ENCODE measurements around the gene GRPR. TPM values are rescaled to one million over a fixed set of nuclear protein-coding genes. Genes with fewer than 3 reads are reported as not detected.
"Not testable (repeated sequence)": the region's sequence is repeated elsewhere in the genome, so short reads cannot be mapped to it uniquely, and the experiment has no call there.

GRPR gene
- total and polyA plus RNA-seq, 9 donors, result 0.48 to 0.81 (median 0.68) TPM

DNA sequence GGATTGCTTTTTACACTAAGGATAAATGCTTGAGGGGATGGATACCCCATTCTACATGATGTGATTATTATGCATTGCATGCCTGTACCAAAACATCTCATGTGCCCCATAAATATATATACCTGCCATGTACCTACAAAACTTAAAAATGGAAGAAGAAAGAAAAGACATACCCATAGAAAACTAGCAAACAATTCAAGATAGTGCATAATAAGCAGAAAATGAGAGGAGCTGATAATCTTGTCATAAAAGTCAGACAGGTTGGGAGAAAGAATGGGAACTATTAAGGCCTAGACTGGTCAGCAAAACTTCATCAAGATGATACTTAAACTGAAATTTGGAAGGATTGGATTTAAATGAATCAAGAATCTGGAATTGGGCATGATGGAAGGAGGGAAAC, 22.3 kb downstream of the GRPR start:
- H3K4me1 ChIP-seq (ENCODE audit: control insufficient read depth, insufficient read depth, low read length), result no peaks in the 10 kb centered on the region
- no peaks in the 10 kb centered on the region for H3K9me3 ChIP-seq (replicated peaks; ENCODE audit: control insufficient read depth, low read depth, low read length)
- H3K27me3 ChIP-seq (ENCODE audit: control insufficient read depth, insufficient read depth, low read length), result peaks cover 16% of the 10 kb centered on the region
- H3K4me3 ChIP-seq (ENCODE audit: low read length), result no peak overlapping the region
- H3K27ac ChIP-seq (ENCODE audit: low read length), result no peak overlapping the region
- no peaks in the 10 kb centered on the region for H3K36me3 ChIP-seq (ENCODE audit: control insufficient read depth, insufficient read depth, low read length)
- DNase-seq, result no peak

- H3K4me3 ChIP-seq (ENCODE audit: low read length), result no peak overlapping the region
- H3K9me3 ChIP-seq (replicated peaks; ENCODE audit: control insufficient read depth, low read depth, low read length), result no peaks in the 10 kb centered on the region
- no peak for DNase-seq
- H3K4me1 ChIP-seq (ENCODE audit: control insufficient read depth, insufficient read depth, low read length), result no peaks in the 10 kb centered on the region
- H3K36me3 ChIP-seq (ENCODE audit: control insufficient read depth, insufficient read depth, low read length), result no peaks in the 10 kb centered on the region
- WGBS (ENCODE audit: insufficient coverage), result 77% methylated on average over 3 of the region's 3 CpGs
- H3K27ac ChIP-seq (ENCODE audit: low read length), result no peak overlapping the region
- H3K27me3 ChIP-seq (ENCODE audit: control insufficient read depth, insufficient read depth, low read length), result peaks cover 21% of the 10 kb centered on the region
Observed at GRCh38 chrX:16148896-16149295, 25.5 kb downstream of the GRPR start.

DNA sequence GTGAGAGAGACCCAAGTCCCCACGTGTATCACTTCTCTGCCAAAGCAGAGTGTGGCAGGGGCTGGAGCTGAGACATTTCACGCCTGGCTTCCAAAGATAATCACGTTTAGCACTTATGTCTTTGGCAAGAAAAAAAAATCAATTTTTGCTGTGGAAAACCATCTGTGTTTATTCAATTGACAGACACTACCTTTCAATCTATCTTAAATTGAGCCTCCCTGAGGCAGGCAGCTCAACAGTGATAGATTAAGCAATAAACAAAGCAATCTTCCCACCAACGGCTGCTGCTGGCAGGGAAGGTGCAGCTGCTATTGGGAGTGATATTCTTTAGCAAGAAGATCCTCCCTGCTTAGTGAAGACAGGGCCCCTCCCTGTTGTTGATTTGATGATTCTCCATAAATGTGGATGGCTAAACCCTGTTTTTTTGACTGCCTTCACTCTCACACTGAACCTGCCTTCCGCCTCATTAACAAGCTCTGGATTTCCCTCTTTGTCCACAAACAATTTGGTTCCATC, 32.3 kb downstream of the GRPR start:
- no peak overlapping the region for H3K27ac ChIP-seq (ENCODE audit: low read length)
- no peaks in the 10 kb centered on the region for H3K36me3 ChIP-seq (ENCODE audit: control insufficient read depth, insufficient read depth, low read length)
- WGBS (ENCODE audit: insufficient coverage), result 30% methylated on average over 2 of the region's 5 CpGs
- no peak for DNase-seq
- no peaks in the 10 kb centered on the region for H3K4me1 ChIP-seq (ENCODE audit: control insufficient read depth, insufficient read depth, low read length)
- no peaks in the 10 kb centered on the region for H3K9me3 ChIP-seq (replicated peaks; ENCODE audit: control insufficient read depth, low read depth, low read length)
- H3K27me3 ChIP-seq (ENCODE audit: control insufficient read depth, insufficient read depth, low read length), result peaks cover 26% of the 10 kb centered on the region
- no peak overlapping the region for H3K4me3 ChIP-seq (ENCODE audit: low read length)

GRCh38 chrX:16156692-16157331, 33.4 kb downstream of the GRPR start:
- DNase-seq, result no peak
- Histone ChIP-seq H3K4me3 (ENCODE audit: low read length) (no peak overlapping the region), H3K36me3 (ENCODE audit: control insufficient read depth, insufficient read depth, low read length) (no peaks in the 10 kb centered on the region), H3K27ac (ENCODE audit: low read length) (no peak overlapping the region), H3K9me3 (replicated peaks; ENCODE audit: control insufficient read depth, low read depth, low read length) (no peaks in the 10 kb centered on the region), H3K27me3 (ENCODE audit: control insufficient read depth, insufficient read depth, low read length) (peaks cover 31% of the 10 kb centered on the region), H3K4me1 (ENCODE audit: control insufficient read depth, insufficient read depth, low read length) (no peaks in the 10 kb centered on the region)
- WGBS (ENCODE audit: insufficient coverage), result 81% methylated on average over 2 of the region's 5 CpGs

DNA sequence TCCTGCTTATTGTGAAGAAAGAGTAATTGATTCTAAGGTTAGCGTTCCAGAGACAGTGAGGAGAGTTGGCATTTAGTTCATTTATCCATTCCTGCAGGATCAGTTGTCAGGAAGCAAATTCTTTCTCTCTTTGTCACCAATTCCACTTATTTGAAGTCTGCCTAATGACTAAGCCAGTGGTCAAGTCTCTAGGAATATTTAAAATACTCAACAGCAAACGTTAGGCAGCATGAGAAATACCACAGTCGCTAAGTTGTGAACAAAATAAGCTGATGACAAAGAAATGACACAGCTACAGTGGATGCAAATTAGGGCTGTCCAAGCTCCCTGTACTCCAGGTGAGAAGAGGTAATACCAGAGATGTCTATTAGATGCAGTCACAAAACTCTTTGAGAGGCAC, 37.4 kb downstream of the GRPR start:
- Histone ChIP-seq H3K4me3 (ENCODE audit: low read length) (no peak overlapping the region), H3K27me3 (ENCODE audit: control insufficient read depth, insufficient read depth, low read length) (peaks cover 34% of the 10 kb centered on the region), H3K4me1 (ENCODE audit: control insufficient read depth, insufficient read depth, low read length) (no peaks in the 10 kb centered on the region), H3K27ac (ENCODE audit: low read length) (no peak overlapping the region), H3K36me3 (ENCODE audit: control insufficient read depth, insufficient read depth, low read length) (no peaks in the 10 kb centered on the region), H3K9me3 (replicated peaks; ENCODE audit: control insufficient read depth, low read depth, low read length) (no peaks in the 10 kb centered on the region)
- DNase-seq, result peak; percentile 42
- 88% methylated on average over 1 of the region's 3 CpGs for WGBS (ENCODE audit: insufficient coverage)

- DNase-seq; H3K36me3 ChIP-seq (ENCODE audit: control insufficient read depth, insufficient read depth, low read length); H3K9me3 ChIP-seq (replicated peaks; ENCODE audit: control insufficient read depth, low read depth, low read length); H3K4me3 ChIP-seq (ENCODE audit: low read length); H3K27ac ChIP-seq (ENCODE audit: low read length); H3K4me1 ChIP-seq (ENCODE audit: control insufficient read depth, insufficient read depth, low read length): not testable (repeated sequence)
- no CpG with 5 or more reads among the region's 2 CpGs for WGBS (ENCODE audit: insufficient coverage)
- H3K27me3 ChIP-seq (ENCODE audit: control insufficient read depth, insufficient read depth, low read length), result peaks cover 32% of the 10 kb centered on the region
Observed at GRCh38 chrX:16161173-16161572, 37.8 kb downstream of the GRPR start.

DNA sequence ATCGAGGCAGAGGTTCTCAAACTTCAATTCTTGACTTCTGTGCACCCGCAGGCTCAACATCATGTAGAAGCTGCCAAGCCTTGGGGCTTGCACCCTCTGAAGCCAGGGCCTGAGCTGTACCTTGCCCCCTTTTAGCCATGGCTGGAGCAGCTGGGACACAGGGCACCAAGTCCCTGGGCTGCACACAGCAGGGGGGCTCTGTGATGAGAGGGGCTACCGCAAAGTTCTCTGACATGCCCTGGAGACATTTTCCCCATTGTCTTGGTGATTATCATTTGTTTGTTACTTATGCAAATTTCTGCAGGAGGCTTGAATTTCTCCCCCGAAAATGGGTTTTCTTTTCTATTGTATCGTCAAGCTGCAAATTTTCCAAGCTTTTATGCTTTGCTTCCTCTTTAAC, 39.0 kb downstream of the GRPR start:
- DNase-seq, result no peak
- no peaks in the 10 kb centered on the region for H3K36me3 ChIP-seq (ENCODE audit: control insufficient read depth, insufficient read depth, low read length)
- H3K27me3 ChIP-seq (ENCODE audit: control insufficient read depth, insufficient read depth, low read length), result peaks cover 36% of the 10 kb centered on the region
- H3K9me3 ChIP-seq (replicated peaks; ENCODE audit: control insufficient read depth, low read depth, low read length), result peaks cover 2% of the 10 kb centered on the region
- H3K4me3 ChIP-seq (ENCODE audit: low read length), result no peak overlapping the region
- 70% methylated on average over 3 of the region's 5 CpGs for WGBS (ENCODE audit: insufficient coverage)
- no peak overlapping the region for H3K27ac ChIP-seq (ENCODE audit: low read length)
- H3K4me1 ChIP-seq (ENCODE audit: control insufficient read depth, insufficient read depth, low read length), result no peaks in the 10 kb centered on the region

DNA sequence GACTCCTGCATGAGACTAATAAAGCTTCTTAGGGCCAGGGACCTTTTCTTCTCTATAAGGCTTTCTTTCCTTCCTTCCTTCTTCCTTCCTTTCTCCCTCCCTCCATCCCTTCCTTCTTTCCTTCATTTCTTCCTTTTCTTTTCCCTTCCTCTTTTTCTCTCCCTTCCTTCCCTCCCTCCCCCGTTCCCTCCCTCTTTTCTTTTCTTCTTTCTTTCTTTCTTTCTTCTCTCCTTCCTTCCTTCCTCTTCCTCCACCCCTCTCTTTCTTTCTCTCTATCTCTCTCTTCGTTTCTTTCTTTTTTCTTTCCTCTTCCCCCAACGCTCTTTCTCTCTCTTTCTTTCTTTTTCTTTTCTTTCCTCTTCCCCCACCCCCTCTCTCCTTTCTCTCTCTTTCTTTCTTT, 41.4 kb downstream of the GRPR start:
- Histone ChIP-seq H3K4me1 (ENCODE audit: control insufficient read depth, insufficient read depth, low read length) (no peaks in the 10 kb centered on the region), H3K36me3 (ENCODE audit: control insufficient read depth, insufficient read depth, low read length) (no peaks in the 10 kb centered on the region), H3K27me3 (ENCODE audit: control insufficient read depth, insufficient read depth, low read length) (peaks cover 47% of the 10 kb centered on the region), H3K4me3 (ENCODE audit: low read length) (no peak overlapping the region), H3K27ac (ENCODE audit: low read length) (no peak overlapping the region), H3K9me3 (replicated peaks; ENCODE audit: control insufficient read depth, low read depth, low read length) (peaks cover 2% of the 10 kb centered on the region)
- 75% methylated on average over 3 of the region's 3 CpGs for WGBS (ENCODE audit: insufficient coverage)
- no peak for DNase-seq

DNA sequence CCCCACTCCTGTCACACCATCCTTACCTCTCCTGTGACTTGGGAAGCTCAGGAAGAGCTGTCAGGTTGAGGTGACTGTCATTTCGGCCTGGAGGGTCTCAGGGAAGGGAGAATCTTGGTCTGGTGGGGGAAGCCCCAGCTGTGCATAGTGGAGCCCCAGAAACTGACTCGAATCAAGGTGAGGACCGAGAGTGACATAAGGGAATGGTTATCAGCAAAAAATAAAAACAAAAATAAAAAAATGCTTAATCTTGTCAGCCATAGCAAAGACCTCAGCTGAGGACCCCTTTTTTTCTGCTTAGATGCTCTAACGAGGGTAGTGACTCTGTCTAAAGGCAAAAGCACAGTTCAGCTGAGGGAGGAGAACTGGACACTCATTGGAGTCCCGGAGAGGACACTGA, 43.8 kb downstream of the GRPR start, which contains the start of gene MAGEB17:
Gene MAGEB17 (plus strand): TSS at position 301 of the 400 bp plus-strand sequence. CDS start 2,902 bp downstream, outside the sequence.
- peaks cover 49% of the 10 kb centered on the region for H3K27me3 ChIP-seq (ENCODE audit: control insufficient read depth, insufficient read depth, low read length)
- no peaks in the 10 kb centered on the region for H3K4me1 ChIP-seq (ENCODE audit: control insufficient read depth, insufficient read depth, low read length)
- DNase-seq, result no peak
- no peaks in the 10 kb centered on the region for H3K36me3 ChIP-seq (ENCODE audit: control insufficient read depth, insufficient read depth, low read length)
- peaks cover 2% of the 10 kb centered on the region for H3K9me3 ChIP-seq (replicated peaks; ENCODE audit: control insufficient read depth, low read depth, low read length)
- H3K27ac ChIP-seq (ENCODE audit: low read length), result no peak within 1 kb of the TSS
- H3K4me3 ChIP-seq (ENCODE audit: low read length), result no peak within 1 kb of the TSS
- 63% methylated on average over 2 of the region's 5 CpGs for WGBS (ENCODE audit: insufficient coverage)

DNA sequence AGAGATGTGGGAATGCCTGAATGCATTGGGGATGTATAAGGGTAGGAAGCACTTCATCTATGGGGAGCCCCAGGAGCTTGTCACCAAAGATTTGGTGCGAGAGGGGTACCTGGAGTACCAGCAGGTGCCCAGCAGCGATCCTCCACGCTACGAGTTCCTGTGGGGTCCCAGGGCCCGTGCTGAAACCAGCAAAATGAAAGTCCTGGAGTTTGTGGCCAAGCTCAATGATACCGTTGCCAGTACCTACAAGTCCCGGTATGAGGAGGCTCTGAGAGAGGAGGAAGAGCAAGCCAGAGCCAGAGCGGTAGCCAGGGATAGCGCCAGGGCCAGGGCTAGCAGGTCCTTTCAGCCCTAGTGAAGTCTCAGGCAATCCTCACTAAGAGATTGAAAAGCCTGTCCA, 47.7 kb downstream of the GRPR start:
- Histone ChIP-seq H3K27me3 (ENCODE audit: control insufficient read depth, insufficient read depth, low read length) (peaks cover 52% of the 10 kb centered on the region), H3K36me3 (ENCODE audit: control insufficient read depth, insufficient read depth, low read length) (no peaks in the 10 kb centered on the region), H3K4me1 (ENCODE audit: control insufficient read depth, insufficient read depth, low read length) (no peaks in the 10 kb centered on the region), H3K9me3 (replicated peaks; ENCODE audit: control insufficient read depth, low read depth, low read length) (peaks cover 2% of the 10 kb centered on the region), H3K4me3 (ENCODE audit: low read length) (no peak overlapping the region), H3K27ac (ENCODE audit: low read length) (no peak overlapping the region)
- WGBS (ENCODE audit: insufficient coverage), result 95% methylated on average over 9 of the region's 9 CpGs
- no peak for DNase-seq

GRCh38 chrX:16171944-16172343, 48.6 kb downstream of the GRPR start:
- H3K36me3 ChIP-seq (ENCODE audit: control insufficient read depth, insufficient read depth, low read length), result no peaks in the 10 kb centered on the region
- H3K4me3 ChIP-seq (ENCODE audit: low read length), result no peak overlapping the region
- H3K9me3 ChIP-seq (replicated peaks; ENCODE audit: control insufficient read depth, low read depth, low read length), result no peaks in the 10 kb centered on the region
- 91% methylated on average over 1 of the region's 4 CpGs for WGBS (ENCODE audit: insufficient coverage)
- no peak overlapping the region for H3K27ac ChIP-seq (ENCODE audit: low read length)
- DNase-seq, result no peak
- no peaks in the 10 kb centered on the region for H3K4me1 ChIP-seq (ENCODE audit: control insufficient read depth, insufficient read depth, low read length)
- H3K27me3 ChIP-seq (ENCODE audit: control insufficient read depth, insufficient read depth, low read length), result peaks cover 47% of the 10 kb centered on the region
